ENCODE results near the gene RMND5B. TPM values are rescaled to one million over a fixed set of nuclear protein-coding genes. Genes with fewer than 3 reads are reported as not detected.

The RMND5B gene
- total and polyA plus RNA-seq, 4 donors, result 28.2 to 38.9 (median 36.9) TPM

DNA sequence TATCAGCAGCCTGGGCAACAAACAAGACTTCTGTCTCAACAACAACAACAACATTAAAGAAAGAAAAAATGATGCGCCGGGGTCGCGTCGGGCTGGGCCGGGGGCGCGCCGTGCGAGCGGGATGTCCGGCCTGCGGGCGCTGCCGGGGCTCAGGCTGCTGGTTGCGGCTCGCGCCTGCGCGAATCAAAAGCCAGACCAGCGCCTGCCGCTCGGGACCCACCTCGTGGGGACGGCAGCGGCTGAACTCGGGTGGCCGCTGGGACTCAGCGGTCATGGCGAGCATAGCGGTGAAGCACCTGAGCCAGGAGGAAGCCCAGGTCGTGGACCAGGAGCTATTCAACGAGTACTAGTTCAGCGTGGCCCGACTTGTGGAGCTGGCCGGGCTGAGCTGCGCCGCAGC, 34.8 kb downstream of the RMND5B start:
- intact Hi-C loops (cut with DNase I), result loop anchor here in 1 of 2 donors (10.0 kb wide), 1 partner anchor 561 kb away; the partner anchor contains the start of gene B4GALT7
- no peak for DNase-seq
- H3K36me3 ChIP-seq (ENCODE audit: control insufficient read depth in 1 of 2, insufficient read depth in 2 of 2, low read length in 1 of 2), result no peaks in the 10 kb centered on the region
- no peak overlapping the region for H3K27ac ChIP-seq (ENCODE audit: low read depth in 1 of 2, low read length in 2 of 2)
- ATAC-seq (ENCODE audit: low FRiP score), result no peak
- H3K9me3 ChIP-seq (ENCODE audit: control insufficient read depth, low read length), result no peaks in the 10 kb centered on the region
- H3K4me1 ChIP-seq (ENCODE audit: control insufficient read depth in 1 of 2, insufficient read depth in 2 of 2, low read length in 2 of 2), result no peaks in the 10 kb centered on the region
- H3K27me3 ChIP-seq (ENCODE audit: control insufficient read depth in 1 of 2, insufficient read depth in 2 of 2, low read length in 1 of 2), result no peaks in the 10 kb centered on the region
- 31% methylated on average over 38 of the region's 38 CpGs for WGBS, 2 donors
- no peak overlapping the region for H3K4me3 ChIP-seq (ENCODE audit: low read length in 2 of 2)

DNA sequence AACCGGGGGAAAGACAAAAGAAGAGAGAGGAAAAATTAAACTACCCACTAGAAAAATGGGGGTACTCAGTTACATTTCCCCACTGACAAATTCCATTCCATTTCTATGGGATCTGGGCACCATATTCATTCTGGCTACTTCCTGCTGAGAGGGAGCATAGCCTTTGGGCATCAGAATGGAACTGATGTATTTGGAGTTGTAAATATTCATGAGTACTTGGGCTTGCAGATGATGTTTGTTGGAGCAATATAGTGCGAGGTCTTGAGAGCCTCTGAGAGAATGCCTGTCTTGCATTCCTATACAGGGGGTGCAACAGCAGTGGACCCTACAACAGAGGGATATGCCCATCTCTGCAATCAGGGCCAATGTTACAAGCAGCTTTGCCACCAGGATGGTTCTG, 39.6 kb downstream of the RMND5B start:
- Histone ChIP-seq H3K4me1 (ENCODE audit: control insufficient read depth in 1 of 2, insufficient read depth in 2 of 2, low read length in 2 of 2) (no peaks in the 10 kb centered on the region), H3K36me3 (ENCODE audit: control insufficient read depth in 1 of 2, insufficient read depth in 2 of 2, low read length in 1 of 2) (no peaks in the 10 kb centered on the region), H3K4me3 (ENCODE audit: low read length in 2 of 2) (no peak overlapping the region), H3K27ac (ENCODE audit: low read depth in 1 of 2, low read length in 2 of 2) (no peak overlapping the region), H3K9me3 (ENCODE audit: control insufficient read depth, low read length) (no peaks in the 10 kb centered on the region), H3K27me3 (ENCODE audit: control insufficient read depth in 1 of 2, insufficient read depth in 2 of 2, low read length in 1 of 2) (no peaks in the 10 kb centered on the region)
- no peak for ATAC-seq (ENCODE audit: low FRiP score)
- intact Hi-C loops (cut with DNase I), result no loop called here
- WGBS, 2 donors, result 84 to 90% methylated on average over 2 of the region's 2 CpGs
- no peak for DNase-seq

DNA sequence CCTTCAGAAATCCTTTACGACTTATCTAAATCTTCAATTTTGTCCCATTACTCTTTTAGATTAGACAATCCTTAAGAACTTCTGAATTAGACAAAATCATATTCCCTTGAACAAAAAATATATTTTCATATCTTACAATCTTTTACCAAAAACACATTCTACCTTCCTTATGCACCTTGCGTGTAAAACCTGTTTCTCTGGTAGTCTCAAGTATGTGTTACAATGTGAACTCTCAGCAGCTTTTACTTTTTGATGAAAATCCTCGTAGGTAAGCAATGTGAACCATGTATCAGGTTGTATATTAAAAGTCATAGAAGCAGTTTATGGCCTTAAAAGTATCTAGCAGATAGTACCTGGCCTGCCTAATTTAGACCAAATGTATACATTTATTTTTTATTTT, 43.6 kb downstream of the RMND5B start:
- Histone ChIP-seq H3K4me3 (ENCODE audit: low read length in 2 of 2) (no peak overlapping the region), H3K36me3 (ENCODE audit: control insufficient read depth in 1 of 2, insufficient read depth in 2 of 2, low read length in 1 of 2) (no peaks in the 10 kb centered on the region), H3K27me3 (ENCODE audit: control insufficient read depth in 1 of 2, insufficient read depth in 2 of 2, low read length in 1 of 2) (no peaks in the 10 kb centered on the region), H3K9me3 (ENCODE audit: control insufficient read depth, low read length) (no peaks in the 10 kb centered on the region), H3K27ac (ENCODE audit: low read depth in 1 of 2, low read length in 2 of 2) (no peak overlapping the region), H3K4me1 (ENCODE audit: control insufficient read depth in 1 of 2, insufficient read depth in 2 of 2, low read length in 2 of 2) (no peaks in the 10 kb centered on the region)
- DNase-seq (no peak), ATAC-seq (ENCODE audit: low FRiP score) (no peak)
- 85 to 93% methylated on average over 3 of the region's 3 CpGs for WGBS, 2 donors
- intact Hi-C loops (cut with DNase I), result no loop called here

DNA sequence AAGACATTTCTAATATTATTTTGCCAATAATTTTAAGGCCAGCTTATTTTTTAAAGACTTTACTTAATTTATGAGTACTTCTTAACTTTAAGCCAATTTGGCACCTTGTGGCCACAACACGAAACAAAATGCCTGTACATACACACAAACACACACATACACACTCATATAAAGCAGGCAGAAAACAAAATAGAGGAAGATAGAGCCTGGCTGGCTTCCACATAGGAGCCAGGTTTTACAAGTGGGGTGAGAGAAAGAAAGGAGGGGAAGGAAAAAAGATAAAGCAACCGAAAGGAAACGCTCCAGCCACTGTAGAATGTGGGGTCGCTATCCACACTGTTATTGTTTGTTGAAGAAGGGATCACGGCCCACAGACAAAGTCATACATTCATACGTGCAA, 46.0 kb downstream of the RMND5B start:
- H3K36me3 ChIP-seq (ENCODE audit: control insufficient read depth in 1 of 2, insufficient read depth in 2 of 2, low read length in 1 of 2), result no peaks in the 10 kb centered on the region
- H3K27ac ChIP-seq (ENCODE audit: low read depth in 1 of 2, low read length in 2 of 2), result no peak overlapping the region
- no peak for DNase-seq
- peaks cover 2% of the 10 kb centered on the region for H3K9me3 ChIP-seq (ENCODE audit: control insufficient read depth, low read length)
- H3K4me3 ChIP-seq (ENCODE audit: low read length in 2 of 2), result no peak overlapping the region
- H3K4me1 ChIP-seq (ENCODE audit: control insufficient read depth in 1 of 2, insufficient read depth in 2 of 2, low read length in 2 of 2), result no peaks in the 10 kb centered on the region
- intact Hi-C loops (cut with DNase I), result no loop called here
- ATAC-seq (ENCODE audit: low FRiP score), result no peak
- no peaks in the 10 kb centered on the region for H3K27me3 ChIP-seq (ENCODE audit: control insufficient read depth in 1 of 2, insufficient read depth in 2 of 2, low read length in 1 of 2)
- 62 to 76% methylated on average over 6 of the region's 6 CpGs for WGBS, 2 donors

DNA sequence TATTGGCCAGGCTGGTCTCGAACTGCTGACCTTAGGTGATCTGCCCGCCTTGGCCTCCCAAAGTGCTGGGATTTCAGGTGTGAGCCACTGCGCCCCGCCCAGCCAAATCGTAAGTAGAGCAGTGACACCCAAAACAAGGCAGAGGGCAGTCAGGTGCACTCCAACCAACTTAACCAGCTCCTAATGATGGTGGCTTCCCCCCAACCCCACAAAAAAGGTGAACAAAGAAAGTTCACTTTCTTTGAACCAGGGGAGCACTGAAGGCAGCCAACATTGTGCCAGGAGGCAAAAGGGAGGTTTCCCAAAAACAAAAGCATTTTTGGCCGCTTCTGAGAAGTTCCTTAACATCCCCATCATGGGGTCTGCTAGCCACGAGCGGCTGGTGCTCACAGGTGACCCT, 46.8 kb downstream of the RMND5B start:
- 77 to 85% methylated on average over 8 of the region's 8 CpGs for WGBS, 2 donors
- intact Hi-C loops (cut with DNase I), result no loop called here
- Histone ChIP-seq H3K27me3 (ENCODE audit: control insufficient read depth in 1 of 2, insufficient read depth in 2 of 2, low read length in 1 of 2) (no peaks in the 10 kb centered on the region), H3K4me3 (ENCODE audit: low read length in 2 of 2) (no peak overlapping the region), H3K27ac (ENCODE audit: low read depth in 1 of 2, low read length in 2 of 2) (no peak overlapping the region), H3K4me1 (ENCODE audit: control insufficient read depth in 1 of 2, insufficient read depth in 2 of 2, low read length in 2 of 2) (no peaks in the 10 kb centered on the region), H3K36me3 (ENCODE audit: control insufficient read depth in 1 of 2, insufficient read depth in 2 of 2, low read length in 1 of 2) (no peaks in the 10 kb centered on the region), H3K9me3 (ENCODE audit: control insufficient read depth, low read length) (peaks cover 2% of the 10 kb centered on the region)
- no peak for ATAC-seq (ENCODE audit: low FRiP score)
- DNase-seq, result no peak

DNA sequence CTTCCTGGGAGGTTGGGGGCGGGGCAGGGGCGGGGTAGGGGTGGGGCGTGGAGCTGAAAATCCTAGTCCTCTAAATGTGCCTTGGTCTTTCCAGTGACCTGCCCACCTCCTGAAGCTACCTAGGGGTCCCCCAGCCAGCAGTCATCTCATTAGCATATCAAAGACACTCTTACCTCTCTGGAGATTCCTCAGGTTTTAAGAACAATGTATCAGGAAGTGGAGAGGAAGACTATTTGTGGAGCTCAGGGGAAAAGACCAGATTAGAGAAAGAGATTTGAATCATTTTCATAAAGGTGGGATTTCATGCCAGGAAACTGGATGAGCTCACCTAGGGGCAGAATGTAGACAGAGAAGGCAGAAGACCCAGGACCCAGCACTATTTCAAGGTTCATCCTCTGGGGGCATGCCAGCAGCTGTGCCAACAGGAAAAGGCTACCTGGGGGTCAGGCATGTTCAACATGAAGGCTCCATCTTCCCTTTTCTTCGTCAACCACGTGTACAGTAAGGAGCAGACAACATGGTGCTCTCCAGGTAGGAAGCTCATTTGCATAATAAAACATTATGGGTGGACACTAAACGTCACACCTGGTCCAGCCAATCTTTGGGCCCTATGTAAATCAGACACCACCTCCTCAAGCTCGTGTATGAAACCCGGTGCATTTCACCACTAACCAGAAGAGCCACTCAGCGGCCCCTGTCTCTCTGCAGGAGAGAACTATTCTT, 49.5 kb downstream of the RMND5B start:
- Histone ChIP-seq H3K27ac (ENCODE audit: low read depth in 1 of 2, low read length in 2 of 2) (no peak overlapping the region), H3K36me3 (ENCODE audit: control insufficient read depth in 1 of 2, insufficient read depth in 2 of 2, low read length in 1 of 2) (no peaks in the 10 kb centered on the region), H3K4me1 (ENCODE audit: control insufficient read depth in 1 of 2, insufficient read depth in 2 of 2, low read length in 2 of 2) (no peaks in the 10 kb centered on the region), H3K9me3 (ENCODE audit: control insufficient read depth, low read length) (peaks cover 2% of the 10 kb centered on the region), H3K27me3 (ENCODE audit: control insufficient read depth in 1 of 2, insufficient read depth in 2 of 2, low read length in 1 of 2) (no peaks in the 10 kb centered on the region), H3K4me3 (ENCODE audit: low read length in 2 of 2) (no peak overlapping the region)
- no peak for DNase-seq
- intact Hi-C loops (cut with DNase I), result no loop called here
- WGBS, 2 donors, result 15 to 18% methylated on average over 9 of the region's 9 CpGs
- no peak for ATAC-seq (ENCODE audit: low FRiP score)

DNA sequence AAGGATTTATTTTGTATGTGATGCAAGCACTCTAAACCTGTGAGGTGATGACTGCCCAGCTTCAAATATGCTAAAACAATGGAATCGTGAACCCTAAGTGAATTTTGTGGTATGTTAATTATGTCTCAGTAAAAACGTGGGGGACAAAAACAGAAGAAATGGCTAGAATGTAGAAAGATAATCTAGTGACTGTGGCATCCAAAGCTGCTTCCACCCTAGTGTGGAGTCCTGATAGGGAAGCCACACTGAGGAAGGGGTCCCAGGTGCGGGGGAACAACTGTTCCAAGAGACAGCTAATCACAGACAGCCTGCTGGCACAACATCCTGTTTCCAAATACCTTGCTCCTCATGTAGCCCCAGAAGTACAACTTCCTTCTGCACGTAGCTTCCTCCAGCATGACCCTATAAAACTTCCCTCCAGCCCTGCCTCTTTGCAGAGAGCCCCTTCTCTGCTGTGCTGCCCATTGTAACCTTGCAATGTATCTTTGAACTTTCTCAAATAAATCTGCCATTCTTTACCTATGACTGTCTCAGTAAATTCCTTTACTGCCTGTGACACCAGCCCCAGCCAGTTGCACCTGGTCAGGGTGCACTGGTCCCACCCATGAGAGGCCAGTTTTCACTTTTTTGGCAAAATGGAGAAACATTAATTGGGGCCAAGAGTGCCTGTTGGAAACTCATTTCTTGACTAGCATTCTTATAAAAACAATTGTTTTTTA, 51.5 kb downstream of the RMND5B start:
- H3K4me3 ChIP-seq (ENCODE audit: low read length in 2 of 2), result no peak overlapping the region

DNA sequence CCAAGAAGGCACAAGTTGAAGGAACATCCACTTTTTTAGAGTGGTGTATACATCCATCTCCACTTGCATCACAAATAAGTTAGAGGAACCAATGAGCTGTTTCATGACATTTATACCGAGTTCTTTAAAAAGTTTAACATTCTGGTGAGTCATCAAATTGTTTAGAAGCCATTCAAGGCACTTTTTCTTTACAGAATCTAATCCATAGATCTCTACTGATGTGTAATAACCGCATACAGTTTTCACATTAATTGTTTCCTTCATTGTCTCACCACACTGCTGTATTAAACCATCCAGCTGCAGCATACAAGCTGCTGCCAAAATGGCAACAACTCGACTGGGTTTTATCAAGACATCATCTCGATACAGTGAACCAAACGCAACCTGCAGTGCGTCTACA, 55.6 kb downstream of the RMND5B start:
- 60% methylated on average over 6 of the region's 6 CpGs for WGBS, 2 donors
- Histone ChIP-seq H3K27me3 (ENCODE audit: control insufficient read depth in 1 of 2, insufficient read depth in 2 of 2, low read length in 1 of 2) (no peaks in the 10 kb centered on the region), H3K9me3 (ENCODE audit: control insufficient read depth, low read length) (no peaks in the 10 kb centered on the region), H3K4me1 (ENCODE audit: control insufficient read depth in 1 of 2, insufficient read depth in 2 of 2, low read length in 2 of 2) (no peaks in the 10 kb centered on the region), H3K36me3 (ENCODE audit: control insufficient read depth in 1 of 2, insufficient read depth in 2 of 2, low read length in 1 of 2) (no peaks in the 10 kb centered on the region), H3K4me3 (ENCODE audit: low read length in 2 of 2) (no peak overlapping the region), H3K27ac (ENCODE audit: low read depth in 1 of 2, low read length in 2 of 2) (no peak overlapping the region)
- DNase-seq (no peak), ATAC-seq (ENCODE audit: low FRiP score) (no peak)
- intact Hi-C loops (cut with DNase I), result no loop called here

More for the DNA sequence above, 51.5 kb downstream of the RMND5B start:
- Histone ChIP-seq H3K27me3 (ENCODE audit: control insufficient read depth in 1 of 2, insufficient read depth in 2 of 2, low read length in 1 of 2) (no peaks in the 10 kb centered on the region), H3K36me3 (ENCODE audit: control insufficient read depth in 1 of 2, insufficient read depth in 2 of 2, low read length in 1 of 2) (no peaks in the 10 kb centered on the region), H3K9me3 (ENCODE audit: control insufficient read depth, low read length) (peaks cover 2% of the 10 kb centered on the region), H3K27ac (ENCODE audit: low read depth in 1 of 2, low read length in 2 of 2) (no peak overlapping the region), H3K4me1 (ENCODE audit: control insufficient read depth in 1 of 2, insufficient read depth in 2 of 2, low read length in 2 of 2) (no peaks in the 10 kb centered on the region)
- intact Hi-C loops (cut with DNase I), result no loop called here
- DNase-seq (no peak), ATAC-seq (ENCODE audit: low FRiP score) (no peak)
- WGBS, 2 donors, result 45 to 47% methylated on average over 4 of the region's 4 CpGs

DNA sequence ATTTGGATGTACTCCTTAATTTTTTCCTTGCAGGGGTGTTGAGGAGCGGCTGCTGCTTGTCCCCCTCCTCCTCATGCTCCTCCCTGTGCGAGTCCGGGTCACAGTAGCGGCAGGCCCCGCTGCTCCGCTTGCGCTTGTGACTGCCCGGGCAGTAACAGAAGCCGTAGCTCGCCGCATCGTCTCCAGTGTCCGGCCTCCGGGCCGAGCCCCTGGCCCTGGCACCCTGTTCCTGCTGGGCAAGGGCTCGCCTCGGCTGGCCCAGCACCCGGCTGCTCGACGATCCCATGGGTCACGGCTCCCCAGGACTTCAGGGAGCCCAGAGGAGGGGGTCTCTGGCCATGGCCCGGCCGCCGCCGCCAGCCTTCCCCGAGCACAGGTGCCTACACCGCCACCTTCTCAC, 56.2 kb downstream of the RMND5B start, which contains the start of gene GMCL2:
Gene GMCL2 (minus strand): TSS at position 358 of the 400 bp plus-strand sequence. CDS start 72 bp downstream, at position 286.
- Histone ChIP-seq H3K27ac (ENCODE audit: low read depth in 1 of 2, low read length in 2 of 2) (no peak within 1 kb of the TSS), H3K36me3 (ENCODE audit: control insufficient read depth in 1 of 2, insufficient read depth in 2 of 2, low read length in 1 of 2) (no peaks in the 10 kb centered on the region), H3K9me3 (ENCODE audit: control insufficient read depth, low read length) (no peaks in the 10 kb centered on the region), H3K4me3 (ENCODE audit: low read length in 2 of 2) (no peak within 1 kb of the TSS), H3K4me1 (ENCODE audit: control insufficient read depth in 1 of 2, insufficient read depth in 2 of 2, low read length in 2 of 2) (no peaks in the 10 kb centered on the region), H3K27me3 (ENCODE audit: control insufficient read depth in 1 of 2, insufficient read depth in 2 of 2, low read length in 1 of 2) (no peaks in the 10 kb centered on the region)
- WGBS, 2 donors, result 67 to 72% methylated on average over 27 of the region's 27 CpGs
- ATAC-seq (ENCODE audit: low FRiP score), result no peak
- peak in 1 of 2 donors; percentile 73 for DNase-seq
- intact Hi-C loops (cut with DNase I), result no loop called here

Data from aorta (tissue), 5 donors.